ENCODE measurements around the gene PAPPA2.

The PAPPA2 gene

GRCh38 chr1:176884911-176885310 lies 421.9 kb downstream of the PAPPA2 start:
- DNase-seq (ENCODE audit: low spot score) = no peak
- in situ Hi-C loops (cut with MboI; ENCODE audit: low pct_unique_long_range_greater_than_20kb, low sequenced_read_pairs, unreplicated experiment) = loop anchor here (10.0 kb wide), 1 partner anchor 330 kb away; no protein-coding TSS in a partner anchor
- TF ChIP-seq CTCF (IDR thresholded peaks at IDR 0.05; ENCODE audit: extremely low read depth, insufficient read depth, missing control alignments) = no peak

- DNase-seq (ENCODE audit: low spot score) = no peak
- in situ Hi-C loops (cut with MboI; ENCODE audit: low pct_unique_long_range_greater_than_20kb, low sequenced_read_pairs, unreplicated experiment) = loop anchor here (10.0 kb wide), 1 partner anchor 331 kb away; no protein-coding TSS in a partner anchor
- TF ChIP-seq CTCF (IDR thresholded peaks at IDR 0.05; ENCODE audit: extremely low read depth, insufficient read depth, missing control alignments) = no peak
Measured at GRCh38 chr1:176885341-176885740, 422.4 kb downstream of the PAPPA2 start.

GRCh38 chr1:176885751-176886150 lies 422.8 kb downstream of the PAPPA2 start:
- TF ChIP-seq CTCF (IDR thresholded peaks at IDR 0.05; ENCODE audit: extremely low read depth, insufficient read depth, missing control alignments) = no peak
- in situ Hi-C loops (cut with MboI; ENCODE audit: low pct_unique_long_range_greater_than_20kb, low sequenced_read_pairs, unreplicated experiment) = loop anchor here (10.0 kb wide), 1 partner anchor 331 kb away; no protein-coding TSS in a partner anchor
- no peak for DNase-seq (ENCODE audit: low spot score)

DNA sequence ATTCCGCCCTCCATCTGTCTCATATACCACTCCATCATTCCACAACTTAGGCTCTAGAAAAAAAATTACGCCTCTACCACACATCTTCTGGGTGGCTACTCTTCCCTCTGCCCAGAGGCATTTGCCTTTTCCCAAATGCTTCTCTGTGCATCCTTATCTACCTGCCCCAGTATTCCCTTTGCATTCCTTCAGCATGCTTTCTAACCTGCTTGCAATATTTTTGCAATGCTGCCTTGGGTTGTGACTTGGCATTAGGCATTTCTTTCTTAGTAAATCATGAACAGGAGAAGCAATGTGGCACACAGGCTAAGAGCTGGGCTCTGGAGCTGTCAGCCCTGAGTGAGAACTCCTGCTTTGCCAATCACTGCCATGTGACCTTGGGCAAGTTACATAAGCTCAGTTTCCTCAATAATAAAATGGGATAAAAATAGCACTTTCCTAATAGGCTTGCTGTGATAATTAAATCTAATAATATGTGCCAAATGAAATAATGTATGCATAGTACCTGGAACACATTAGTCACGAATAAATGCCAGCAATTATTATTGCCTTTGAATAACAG lies 425.6 kb downstream of the PAPPA2 start:
- DNase-seq (ENCODE audit: low spot score) = no peak
- TF ChIP-seq CTCF (IDR thresholded peaks at IDR 0.05; ENCODE audit: extremely low read depth, insufficient read depth, missing control alignments) = no peak
- in situ Hi-C loops (cut with MboI; ENCODE audit: low pct_unique_long_range_greater_than_20kb, low sequenced_read_pairs, unreplicated experiment) = loop anchor here (10.0 kb wide), 1 partner anchor 334 kb away; no protein-coding TSS in a partner anchor

DNA sequence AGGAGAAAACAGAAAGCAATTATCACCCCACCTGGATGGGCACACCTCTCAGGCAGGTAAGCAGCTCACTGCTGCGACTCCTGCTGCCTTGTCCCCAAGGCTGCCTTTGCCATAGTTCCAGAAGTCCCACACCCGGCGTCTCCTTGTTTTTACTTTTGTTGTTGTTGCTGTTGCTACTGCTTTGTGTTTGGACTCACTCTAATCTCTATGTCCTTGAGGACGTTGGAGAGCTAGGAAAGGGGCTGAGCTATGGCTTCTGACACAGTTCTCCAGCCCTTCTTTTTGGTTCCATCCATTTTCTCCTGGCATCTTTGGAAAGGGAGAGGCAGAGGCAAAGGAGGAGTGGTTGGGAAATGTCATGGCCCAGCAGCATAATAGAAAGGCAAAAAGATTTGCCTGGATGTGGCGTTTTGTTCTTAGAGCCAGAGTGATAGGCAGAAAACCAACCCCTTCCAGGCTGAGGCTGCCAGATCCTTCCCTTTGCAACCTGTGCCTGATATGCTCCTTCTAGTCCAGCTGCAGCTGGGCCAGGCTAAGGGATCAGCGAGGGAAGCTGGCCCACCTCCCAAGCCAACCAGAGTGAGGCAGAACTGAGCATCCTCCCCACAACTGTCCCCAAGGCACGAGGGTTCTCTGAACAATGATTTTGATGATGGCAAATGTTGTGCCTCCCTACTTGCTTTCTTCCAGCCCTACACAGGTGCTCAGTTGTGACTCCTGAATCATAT lies 430.8 kb downstream of the PAPPA2 start:
- TF ChIP-seq CTCF (IDR thresholded peaks at IDR 0.05; ENCODE audit: extremely low read depth, insufficient read depth, missing control alignments) = no peak
- no peak for DNase-seq (ENCODE audit: low spot score)
- in situ Hi-C loops (cut with MboI; ENCODE audit: low pct_unique_long_range_greater_than_20kb, low sequenced_read_pairs, unreplicated experiment) = no loop called here

DNA sequence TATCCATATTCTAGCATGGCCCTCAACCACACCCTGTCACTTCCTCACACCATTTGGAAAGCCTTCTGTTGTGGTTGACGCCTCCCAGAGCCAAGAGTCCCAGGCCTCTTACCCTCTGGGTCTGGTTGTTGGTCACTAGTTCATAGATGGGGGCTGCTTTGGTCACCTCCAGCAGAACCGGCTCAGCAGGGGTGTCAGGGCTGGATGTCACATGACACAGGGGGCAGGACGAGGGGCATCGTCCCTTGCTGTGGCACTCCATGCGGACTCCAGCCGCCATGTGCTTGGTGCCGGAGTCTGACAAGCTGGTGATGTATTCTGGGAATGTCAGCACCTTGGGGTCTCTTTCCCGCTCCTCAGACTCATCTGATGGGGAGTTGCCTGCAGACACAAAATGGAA lies 431.5 kb downstream of the PAPPA2 start:
- in situ Hi-C loops (cut with MboI; ENCODE audit: low pct_unique_long_range_greater_than_20kb, low sequenced_read_pairs, unreplicated experiment) = no loop called here
- no peak for TF ChIP-seq CTCF (IDR thresholded peaks at IDR 0.05; ENCODE audit: extremely low read depth, insufficient read depth, missing control alignments)
- DNase-seq (ENCODE audit: low spot score) = no peak

All from GM13977 (cell line).